Endometrial microvascular endothelial cells (primary cell): ENCODE data around the gene KRTAP12-1. TPM values are rescaled to one million over a fixed set of nuclear protein-coding genes. Genes with fewer than 3 reads are reported as not detected.

Source experiments
- in situ Hi-C: cut with HindIII; loops from 2 replicates; pipeline ENCODE4 v1.10.0; 2017; ENCODE audit warnings: low sequenced_read_pairs, low pct_unique_long_range_greater_than_20kb; ENCODE audit errors: inconsistent ontology term
- total RNA-seq: library from RNA; depleted of rRNA; stranded (reverse); fragments of >200 nt; gene quantifications from one replicate; pipeline ENCODE4 v1.2.3, GENCODE V29; 2015; ENCODE audit errors: inconsistent ontology term

Gene KRTAP12-1
- total RNA-seq, 1 donor from 2014 or later, result not detected

DNA sequence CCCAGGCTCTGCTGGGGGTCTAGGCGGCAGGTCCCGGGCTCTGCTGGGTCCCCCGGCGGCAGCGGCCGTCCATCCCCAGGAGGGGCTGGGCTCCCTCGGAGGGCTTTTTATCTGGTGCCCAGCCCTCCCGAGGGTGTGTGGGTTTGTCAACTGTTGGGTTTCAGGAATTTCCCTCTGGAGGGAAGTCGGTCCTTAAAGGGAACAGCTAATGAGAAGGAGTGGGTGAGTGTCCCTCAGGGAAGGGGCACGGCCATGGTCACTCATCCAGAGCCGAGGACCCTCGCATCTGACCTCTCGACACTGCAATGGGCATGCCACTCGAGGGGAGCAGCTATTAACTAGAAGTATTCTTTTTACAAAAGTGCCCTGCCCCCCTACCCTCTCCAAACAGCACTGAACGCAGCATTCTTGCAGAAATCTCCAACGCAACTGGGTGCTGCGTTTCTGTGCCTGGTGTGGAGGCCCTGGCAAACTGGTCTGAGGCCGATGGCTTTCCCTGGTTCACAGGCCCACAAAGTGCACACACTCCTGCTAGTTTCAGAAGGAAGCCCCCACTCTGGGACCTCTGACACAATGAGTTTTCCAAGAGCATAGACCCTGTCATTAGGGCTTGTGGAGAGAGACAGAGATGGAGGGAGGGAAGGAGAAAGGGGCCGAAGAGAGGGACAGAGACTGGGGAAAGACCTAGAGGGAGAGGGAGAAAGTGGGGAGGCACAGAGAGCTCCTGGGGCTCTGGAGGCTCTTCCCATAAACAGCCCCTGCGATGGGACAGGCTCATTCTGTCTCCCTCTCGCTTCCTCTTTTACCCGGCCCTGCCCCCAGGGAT lies 30.5 kb upstream of the KRTAP12-1 start:
- in situ Hi-C loops, result no loop called here

DNA sequence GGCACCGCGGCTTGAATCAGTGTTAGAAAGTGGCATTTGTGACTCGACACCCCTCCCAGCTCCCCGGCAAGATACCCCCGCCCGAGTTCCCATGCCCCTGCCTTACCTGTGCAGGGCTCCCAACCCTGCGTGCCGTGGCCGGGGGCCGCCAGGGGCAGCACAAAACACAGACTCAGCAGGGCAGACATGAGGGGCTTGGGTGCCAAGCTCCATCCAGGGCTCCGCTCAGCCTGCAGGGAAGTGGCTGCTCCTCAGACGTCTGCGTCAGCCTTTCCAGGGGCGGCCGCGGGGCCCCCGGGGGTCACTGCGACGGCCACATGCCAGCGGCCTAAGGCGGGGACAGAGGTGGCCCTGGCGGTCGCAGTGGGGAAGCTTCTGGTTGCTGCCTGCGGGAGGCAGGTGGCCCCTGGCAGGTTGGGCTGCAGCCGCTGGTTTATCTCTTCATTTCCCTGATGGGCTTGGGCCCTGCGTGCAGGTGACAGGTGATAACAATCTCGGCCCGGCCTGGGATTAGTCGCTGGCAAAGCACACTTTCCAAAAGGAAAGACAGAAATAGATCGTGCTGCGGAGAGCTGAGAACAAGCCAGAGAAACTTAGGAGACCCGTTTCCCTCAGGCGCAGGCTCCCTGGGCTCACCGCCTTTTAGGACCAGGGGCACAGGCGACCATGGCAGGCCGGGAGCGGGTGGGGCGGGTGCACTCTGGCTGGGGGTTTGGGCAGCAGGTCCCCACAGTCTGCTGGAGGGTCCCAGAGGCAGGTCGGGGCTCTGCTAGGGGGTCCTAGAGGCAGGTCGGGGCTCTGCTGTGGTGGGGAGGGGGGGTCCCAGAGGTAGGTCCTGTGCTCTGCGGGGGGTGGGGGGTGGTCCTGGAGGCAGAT lies 29.6 kb upstream of the KRTAP12-1 start, which contains the start of gene TSPEAR:
Gene TSPEAR (minus strand): TSS at position 246 of the 876 bp plus-strand sequence. CDS start 58 bp downstream, at position 188.
- in situ Hi-C loops, result no loop called here

- in situ Hi-C loops, result no loop called here
These were observed 28.9 kb upstream of the KRTAP12-1 start for GRCh38 chr21:44710756-44711326.

- in situ Hi-C loops, result no loop called here
These were observed 28.3 kb upstream of the KRTAP12-1 start for GRCh38 chr21:44710294-44710665.

DNA sequence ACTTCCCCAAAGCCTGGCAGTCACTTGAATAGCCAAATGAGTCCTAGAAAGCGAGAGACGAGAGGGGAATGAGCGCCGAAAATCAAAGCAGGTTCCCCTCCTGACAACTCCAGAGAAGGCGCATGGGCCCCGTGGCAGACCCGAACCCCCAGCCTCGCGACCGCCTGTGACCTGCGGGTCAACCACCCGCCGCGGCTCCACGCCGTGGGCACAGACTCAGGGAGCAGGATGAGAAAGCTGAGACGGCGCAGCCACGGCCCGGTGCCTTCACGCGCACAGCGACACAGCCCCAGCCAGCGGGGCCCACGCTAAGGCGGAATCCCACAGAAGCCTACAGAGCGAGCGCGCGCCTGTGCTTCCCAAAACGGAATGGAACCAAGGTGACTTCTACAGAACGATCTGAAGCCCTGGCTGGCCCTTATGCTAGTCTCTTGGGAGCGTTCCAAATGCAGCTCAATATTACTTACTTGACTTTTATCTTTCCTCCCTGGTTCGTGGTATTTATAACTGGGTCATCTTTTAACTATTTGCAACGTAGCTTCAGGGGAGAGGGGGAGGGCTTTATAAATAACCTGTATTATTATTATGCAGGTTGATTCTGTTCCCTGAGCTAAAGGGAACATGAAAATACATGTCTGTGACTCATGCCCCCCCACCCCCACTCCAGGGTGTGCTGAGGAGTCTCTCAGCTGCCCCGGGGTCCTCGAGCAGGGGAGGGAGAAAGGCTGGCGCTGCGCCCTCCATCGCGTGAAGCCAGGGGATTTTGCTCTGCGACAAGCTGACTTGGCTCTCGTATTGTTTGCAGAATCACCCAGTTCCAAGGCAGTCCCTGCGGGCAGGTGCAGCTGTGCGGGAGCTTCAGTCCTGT lies 27.7 kb upstream of the KRTAP12-1 start:
- in situ Hi-C loops, result no loop called here

DNA sequence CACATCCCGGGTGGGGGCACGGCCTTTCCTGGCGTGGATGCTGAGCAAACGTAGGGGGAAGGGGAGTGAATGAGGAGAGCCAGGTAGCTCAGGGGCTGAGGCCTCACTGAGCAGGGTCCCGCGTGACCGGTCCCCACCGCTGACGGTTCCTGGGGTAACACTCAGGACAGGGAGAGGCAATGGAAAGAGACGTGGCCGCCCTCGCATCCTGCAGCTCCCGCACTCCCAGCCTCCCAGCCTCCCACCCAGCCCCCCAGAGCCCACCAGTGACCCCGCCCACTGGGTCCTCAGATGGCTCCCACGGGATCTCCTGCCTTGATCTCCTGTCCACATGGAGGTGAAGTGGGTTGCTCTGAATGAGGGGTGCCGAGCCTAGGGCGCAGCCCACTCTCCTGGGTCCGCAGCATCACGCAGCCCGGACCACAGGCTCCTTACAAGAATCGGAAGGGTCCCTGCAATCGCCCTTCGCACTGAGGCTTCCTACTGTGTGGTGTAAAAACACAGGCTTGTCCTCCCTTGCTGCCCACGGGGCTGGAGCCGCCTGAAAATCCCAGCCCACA lies 27.0 kb upstream of the KRTAP12-1 start:
- in situ Hi-C loops, result no loop called here

DNA sequence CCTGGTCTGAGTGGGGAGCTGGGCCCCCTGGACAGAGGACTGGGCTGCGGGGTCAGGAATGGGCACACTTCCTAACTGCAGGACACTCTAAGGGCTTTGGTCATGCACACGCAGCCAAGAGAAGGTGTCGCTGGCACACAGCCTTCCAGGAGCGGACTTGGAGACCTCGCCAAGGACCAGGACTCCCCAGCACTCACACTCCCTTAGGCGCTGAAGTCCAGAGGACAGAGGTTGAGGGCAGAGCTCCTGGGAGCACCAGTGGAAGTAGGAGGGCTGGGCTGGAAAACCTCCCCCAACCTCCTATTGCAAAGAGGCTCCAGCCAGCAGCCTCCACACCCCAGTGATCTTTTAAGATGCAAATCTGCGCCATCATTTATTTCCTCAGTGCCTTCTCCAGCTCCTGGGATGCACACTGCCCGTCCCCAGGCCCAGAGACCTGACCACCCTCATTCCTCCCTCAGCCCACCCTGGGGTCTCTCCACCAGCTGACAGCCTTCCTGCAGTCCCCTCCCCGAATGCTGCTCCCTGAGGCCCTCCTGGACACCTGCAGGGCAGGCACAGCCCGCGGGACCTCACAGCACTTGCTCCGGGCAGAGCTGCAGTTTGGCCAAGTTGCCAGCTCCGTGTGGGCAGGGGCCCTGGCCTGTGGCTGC lies 26.4 kb upstream of the KRTAP12-1 start:
- in situ Hi-C loops, result no loop called here

- in situ Hi-C loops, result no loop called here
These were observed 25.0 kb upstream of the KRTAP12-1 start for GRCh38 chr21:44706706-44707581.

DNA sequence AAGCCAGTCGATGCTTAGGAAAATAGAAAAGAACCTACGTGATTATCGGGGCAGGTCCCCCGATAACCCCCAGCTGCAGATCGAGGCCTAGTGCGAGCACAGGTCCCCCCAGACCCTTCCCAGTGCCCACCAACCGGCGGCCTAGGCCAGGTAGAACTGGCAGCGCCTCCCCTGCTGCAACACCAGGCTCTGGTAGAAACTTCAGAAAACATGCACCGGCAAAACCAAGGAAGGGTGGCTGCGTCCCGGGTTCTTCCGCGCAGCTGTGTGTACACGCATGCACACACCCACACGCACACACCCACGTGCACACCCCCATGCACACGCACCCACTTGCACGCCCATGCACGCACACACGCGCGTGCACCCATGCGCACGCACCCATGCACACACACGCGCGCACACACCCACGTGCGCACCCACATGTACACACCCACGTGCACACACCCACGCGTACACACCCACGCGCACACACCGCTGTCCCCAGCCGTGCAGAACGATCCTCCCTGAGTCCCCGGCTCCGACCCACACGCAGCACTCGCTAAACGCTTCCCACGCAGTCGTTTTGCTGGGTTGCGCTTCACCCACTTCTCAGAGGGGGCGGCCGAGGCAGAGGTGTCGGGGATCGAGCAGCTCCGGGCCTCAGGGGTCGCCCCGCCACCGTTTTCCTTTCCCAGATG lies 24.2 kb upstream of the KRTAP12-1 start:
- in situ Hi-C loops, result no loop called here

DNA sequence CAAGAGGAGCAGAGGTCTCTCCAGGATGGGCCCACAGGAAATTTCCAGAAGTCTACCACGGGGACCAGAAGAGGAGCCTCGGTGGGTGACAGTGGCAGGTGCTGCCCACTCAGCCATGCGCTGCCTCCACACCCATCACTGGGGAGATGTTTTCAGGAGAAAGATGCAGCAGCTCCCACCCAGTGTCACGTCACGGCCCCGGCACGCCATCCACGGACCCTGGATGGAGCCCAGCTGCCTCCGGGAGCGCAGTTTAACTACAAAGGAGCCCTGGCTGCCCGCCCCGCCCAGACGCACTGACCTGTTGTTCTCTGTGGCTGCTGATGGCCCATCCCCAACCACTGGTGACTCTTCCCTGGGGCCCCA lies 22.7 kb upstream of the KRTAP12-1 start:
- in situ Hi-C loops, result no loop called here

GRCh38 chr21:44703731-44704635 lies 22.0 kb upstream of the KRTAP12-1 start:
- in situ Hi-C loops, result no loop called here

DNA sequence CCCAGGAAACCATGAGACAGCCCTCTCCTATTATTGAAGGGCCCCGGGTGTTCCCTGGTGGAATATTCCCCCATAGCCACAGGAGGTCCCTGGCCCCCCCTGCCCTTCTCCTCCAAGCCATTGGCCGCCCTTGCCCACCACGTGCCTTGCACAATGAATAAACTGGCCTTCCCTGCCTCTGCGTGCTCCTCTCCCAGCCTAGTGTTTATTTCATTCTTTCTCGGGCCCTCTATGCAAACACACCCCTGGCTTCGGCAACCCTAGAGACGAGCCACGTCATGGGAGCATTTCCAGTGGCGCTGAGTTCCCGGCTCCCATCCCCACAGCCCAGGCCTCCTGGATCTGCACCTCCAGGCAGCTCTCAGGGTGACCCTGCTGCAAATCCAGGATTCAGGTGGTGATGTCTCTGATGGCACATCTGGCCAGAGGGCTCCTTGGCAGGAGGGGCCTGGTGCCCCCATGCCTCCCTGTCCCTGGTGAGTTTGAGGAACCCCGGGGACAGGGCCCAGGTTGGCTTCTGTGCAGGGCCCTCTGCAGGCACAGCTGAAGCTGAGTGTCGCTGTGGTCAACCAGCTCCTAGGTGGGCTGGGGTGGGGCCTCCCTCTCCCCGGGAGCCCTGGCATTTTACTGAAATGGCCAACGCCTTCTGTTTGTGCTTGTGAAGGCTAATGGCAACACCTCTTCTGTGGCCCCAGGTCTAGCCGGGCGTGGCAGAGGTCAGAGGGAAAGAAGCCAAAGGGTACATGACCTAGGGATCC lies 21.2 kb upstream of the KRTAP12-1 start:
- in situ Hi-C loops, result no loop called here

DNA sequence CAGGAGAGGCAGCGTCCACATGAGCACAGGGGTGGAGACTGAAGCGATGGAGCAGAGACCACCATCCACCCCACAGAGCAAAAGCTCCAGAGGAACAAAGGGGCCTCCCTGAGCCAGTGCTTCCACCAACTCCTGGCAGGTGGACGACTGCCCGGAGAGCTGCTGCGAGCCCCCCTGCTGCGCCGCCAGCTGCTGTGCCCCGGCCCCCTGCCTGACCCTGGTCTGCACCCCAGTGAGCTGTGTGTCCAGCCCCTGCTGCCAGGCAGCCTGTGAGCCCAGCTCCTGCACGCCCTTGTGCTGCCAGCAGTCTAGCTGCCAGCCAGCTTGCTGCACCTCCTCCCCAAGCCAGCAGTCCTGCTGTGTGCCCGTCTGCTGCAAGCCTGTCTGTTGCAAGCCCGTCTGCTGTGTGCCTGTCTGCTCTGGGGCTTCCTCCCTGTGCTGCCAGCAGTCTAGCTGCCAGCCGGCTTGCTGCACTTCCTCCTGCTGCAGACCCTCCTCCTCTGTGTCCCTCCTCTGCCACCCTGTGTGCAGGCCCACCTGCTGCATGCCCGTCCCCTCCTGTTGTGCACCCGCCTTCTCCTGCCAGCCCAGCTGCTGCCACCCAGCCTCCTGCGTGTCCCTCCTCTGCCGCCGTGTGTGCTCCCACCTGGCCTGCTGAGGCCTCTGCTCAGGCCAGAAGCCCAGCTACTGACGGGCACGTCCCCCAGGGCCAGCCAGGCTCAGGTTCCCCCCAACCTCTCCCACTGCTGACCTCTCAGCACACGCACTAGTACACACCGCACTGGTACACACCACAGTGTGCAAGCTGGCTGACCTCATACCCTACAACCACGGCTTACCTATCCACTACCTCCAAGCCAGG lies 20.4 kb upstream of the KRTAP12-1 start:
- in situ Hi-C loops, result no loop called here

DNA sequence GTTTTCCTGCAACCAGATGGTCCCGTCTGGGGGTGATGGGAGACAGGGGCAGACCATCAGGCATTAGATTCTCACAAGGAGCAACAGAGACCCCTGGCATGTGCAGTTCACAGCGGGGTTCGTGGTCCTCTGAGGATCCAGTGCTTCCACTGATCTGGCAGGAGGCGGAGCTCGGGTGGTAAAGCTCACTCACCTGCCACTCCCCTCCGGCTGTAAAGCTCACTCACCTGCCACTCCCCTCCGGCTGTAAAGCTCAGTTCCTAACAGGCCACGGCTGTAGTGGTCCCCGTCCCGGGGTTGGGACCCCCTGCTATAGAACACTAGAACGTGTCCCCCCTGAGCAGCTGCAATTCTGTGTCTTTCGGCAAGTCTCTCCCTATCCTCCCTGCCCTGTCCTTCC lies 19.6 kb upstream of the KRTAP12-1 start:
- in situ Hi-C loops, result no loop called here
